NCI-H1092 (cell line): ENCODE data around the gene ATP2B2.

Source experiments
- DNase-seq: peaks from one replicate; lab custom pipeline; 2025; lab: John Stamatoyannopoulos, UW

ATP2B2 gene

DNA sequence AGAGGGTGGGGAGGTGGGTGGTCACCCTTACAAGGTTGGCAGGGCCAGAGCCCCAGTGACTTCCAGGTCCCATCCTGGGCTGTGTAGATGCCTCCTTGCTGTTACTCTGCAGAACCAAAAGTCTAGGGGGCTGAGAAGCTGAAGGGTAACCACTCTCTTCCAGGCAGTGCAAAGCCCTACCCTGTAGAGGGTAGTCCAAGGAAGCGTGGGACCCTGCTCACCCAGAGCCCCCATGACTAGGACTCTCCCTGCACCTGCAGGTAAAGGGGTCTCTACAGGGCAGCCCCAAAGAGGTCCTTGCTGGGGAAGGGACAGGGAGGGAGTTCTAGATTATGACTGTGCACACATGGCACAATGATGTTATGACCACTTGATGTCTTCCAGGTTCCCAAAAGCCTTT is 226.9 kb downstream of the ATP2B2 start:
- DNase-seq, result no peak

DNA sequence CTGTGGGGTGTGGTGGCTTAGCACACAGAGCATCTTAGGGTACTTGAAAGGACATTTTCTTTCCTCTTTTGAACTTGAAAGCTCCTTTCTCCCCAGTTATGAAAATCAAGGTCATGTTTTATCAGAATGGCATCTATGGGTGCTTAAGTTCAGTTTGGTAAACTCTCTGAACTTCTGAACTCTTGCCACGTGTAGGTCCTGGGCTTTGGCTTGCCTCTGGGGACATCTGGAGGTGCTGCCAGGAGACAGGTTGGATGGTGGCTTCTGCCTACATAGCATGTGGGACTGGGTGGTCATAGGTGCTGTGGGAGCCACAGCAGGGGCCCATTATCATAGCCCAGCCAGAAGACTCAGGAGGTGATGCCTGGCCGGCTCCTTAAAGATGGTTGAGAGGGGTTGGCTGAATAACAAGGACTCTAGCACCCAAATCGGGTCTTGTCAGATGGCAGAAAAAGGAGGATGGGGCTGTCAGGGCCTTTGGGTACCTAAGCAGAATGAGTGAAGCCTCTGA is 228.2 kb downstream of the ATP2B2 start:
- DNase-seq, result no peak

GRCh38 chr3:10274601-10275000 is 230.8 kb downstream of the ATP2B2 start:
- no peak for DNase-seq
